Endothelial cell of umbilical vein (primary cell): Measurements from ENCODE around the gene PTPN2. TPM values are rescaled to one million over a fixed set of nuclear protein-coding genes. Genes with fewer than 3 reads are reported as not detected.

Source experiments
- BruUV-seq: library from RNA; stranded (reverse); fragments of 400-500 nt; replicated peaks from 2 replicates; lab custom pipeline; 2021; lab: Mats Ljungman, UMichigan
- CTCF ChIA-PET: fragments of 300-600, 350-600 bp; sonication (Branson Sonifier 250); formaldehyde crosslinking; loops from one replicate; lab custom pipeline; 2021; ENCODE audit warnings: antibody characterized with exemption, inconsistent platforms; lab: Charles Lee
- POLR2A ChIA-PET: fragments of 300-600, 350-600 bp; sonication (Branson Sonifier 250); formaldehyde crosslinking; loops from one replicate; lab custom pipeline; 2021; ENCODE audit warnings: antibody characterized with exemption, inconsistent platforms; lab: Charles Lee
- DNase-seq: peaks from one replicate; pipeline ENCODE4 v3.0.0-alpha.2; 2011; ENCODE audit warnings: low read depth, low spot score
- FAIRE-seq: peaks from 2 replicates; lab custom pipeline; 2011; peaks lifted over from hg19 to GRCh38; lab: Jason Lieb, UNC
- H2AFZ ChIP-seq: 2 replicates; pipeline ENCODE4 v1.6.0; 2012; ENCODE audit warnings: low read depth, low read length, control low read depth, inconsistent platforms
- H3K27ac ChIP-seq: 2 replicates; pipeline ENCODE4 v1.5.1; 2011; ENCODE audit warnings: low read depth, mild to moderate bottlenecking, control low read depth, low read length, moderate library complexity; ENCODE audit not compliant: insufficient read depth
- H3K27me3 ChIP-seq, 2 experiments: 2 replicates each; pipeline versions ENCODE4 v1.6.0 to v1.6.1; 2011; ENCODE audit warnings: low read length in 2 of 2, mixed read lengths in 1 of 2; ENCODE audit not compliant: control insufficient read depth in 2 of 2, insufficient read depth in 2 of 2
- H3K36me3 ChIP-seq, 2 experiments: 2 replicates in 1 of 2; 3 replicates in 1 of 2; pipeline ENCODE4 v1.5.1; 2011; ENCODE audit warnings: low read length in 2 of 2, mild to moderate bottlenecking in 1 of 2, moderate library complexity in 1 of 2; ENCODE audit not compliant: control insufficient read depth in 2 of 2, insufficient read depth in 2 of 2; ENCODE audit errors: extremely low read depth in 1 of 2
- H3K4me1 ChIP-seq: 3 replicates; pipeline ENCODE4 v1.5.1; 2011; ENCODE audit warnings: mild to moderate bottlenecking, low read length; ENCODE audit not compliant: control insufficient read depth, insufficient read depth; ENCODE audit errors: extremely low read depth
- H3K4me2 ChIP-seq: 2 replicates; pipeline ENCODE4 v1.6.1; 2011; ENCODE audit warnings: low read length, control low read depth, mixed read lengths; ENCODE audit not compliant: insufficient read depth
- H3K4me3 ChIP-seq, 3 experiments: fragments of 200-600 bp in 1 of 3; sonication (generic), shearing (Covaris generic) in 1 of 3; replicated peaks in 1 of 3; 2 replicates each; pipeline ENCODE4 v1.5.1; 2011 to 2016; ENCODE audit warnings: control low read depth in 3 of 3, low read length in 3 of 3, mild to moderate bottlenecking in 2 of 3, inconsistent platforms in 1 of 3, low read depth in 1 of 3, moderate library complexity in 1 of 3; ENCODE audit not compliant: insufficient read depth in 1 of 3
- H3K79me2 ChIP-seq: 2 replicates; pipeline ENCODE4 v1.6.0; 2012; ENCODE audit warnings: low read length, inconsistent platforms; ENCODE audit not compliant: control insufficient read depth, insufficient read depth
- H3K9ac ChIP-seq: replicated peaks from 2 replicates; pipeline ENCODE3; 2011; ENCODE audit warnings: low read length, control low read depth; ENCODE audit not compliant: insufficient read depth; ENCODE audit errors: extremely low read depth
- H3K9me1 ChIP-seq: replicated peaks from 3 replicates; pipeline ENCODE4 v1.6.0; 2011; ENCODE audit warnings: mild to moderate bottlenecking, low read length; ENCODE audit not compliant: control insufficient read depth, insufficient read depth; ENCODE audit errors: extremely low read depth
- H3K9me3 ChIP-seq: replicated peaks from 2 replicates; pipeline ENCODE4 v1.5.1; 2012; ENCODE audit warnings: low read length, inconsistent platforms; ENCODE audit not compliant: control insufficient read depth, insufficient read depth
- H4K20me1 ChIP-seq: replicated peaks from 2 replicates; pipeline ENCODE3; 2011; ENCODE audit warnings: mild to moderate bottlenecking, low read length; ENCODE audit not compliant: control insufficient read depth, insufficient read depth; ENCODE audit errors: extremely low read depth
- EZH2 ChIP-seq: IDR thresholded peaks from 2 replicates; pipeline ENCODE4 v1.6.1; 2012; ENCODE audit warnings: borderline replicate concordance, low read depth, mild to moderate bottlenecking, moderate library complexity, low read length, inconsistent platforms; ENCODE audit not compliant: severe bottlenecking
- GATA2 ChIP-seq: IDR thresholded peaks from 2 replicates; pipeline ENCODE4 v1.7.0; 2011; ENCODE audit warnings: low read depth, mild to moderate bottlenecking, moderate library complexity, mixed read lengths, low read length; ENCODE audit not compliant: insufficient read length, insufficient read depth
- JUN ChIP-seq: IDR thresholded peaks from 2 replicates; pipeline ENCODE4 v1.6.1; 2011; ENCODE audit warnings: borderline replicate concordance, low read depth; ENCODE audit not compliant: insufficient read length, insufficient read depth
- MYC ChIP-seq: IDR thresholded peaks from one replicate; pipeline ENCODE4 v1.6.1; 2011; ENCODE audit warnings: mild to moderate bottlenecking, low read depth, low read length
- POLR2AphosphoS5 ChIP-seq: IDR thresholded peaks from 2 replicates; pipeline ENCODE4 v1.6.1; 2012; ENCODE audit warnings: low read depth, mild to moderate bottlenecking, control low read depth, low read length, moderate library complexity; ENCODE audit not compliant: insufficient read depth
- dilution Hi-C: fragments of 300-500 bp; cut with MboI; formaldehyde crosslinking; loops from one replicate; pipeline ENCODE4 v1.15.0; 2019; ENCODE audit warnings: low sequenced_read_pairs; ENCODE audit not compliant: extremely low pct_ligation_motif_present
- intact Hi-C: fragments of 100-400 bp; cut with micrococcal nuclease; formaldehyde crosslinking; loops from one replicate; pipeline ENCODE4 v1.10.0; 2022
- polyA plus RNA-seq, 4 experiments: library from polyadenylated mRNA; depleted of rRNA in 3 of 4; stranded (reverse) in 3 of 4; unstranded in 1 of 4; fragments of >200 nt; gene quantifications; 2 replicates each; pipeline versions ENCODE4 v1.2.1 to v1.2.3, GENCODE V29; 2011 to 2012; ENCODE audit warnings: missing spikeins in 1 of 4
- total RNA-seq: library from RNA; stranded (reverse); gene quantifications from 2 replicates; pipeline ENCODE4 v1.2.3, GENCODE V29; 2021
- TF ChIP-seq, protein P1 (sequence below): IDR thresholded peaks from 2 replicates; pipeline ENCODE4 v1.6.1; 2011; ENCODE audit not compliant: insufficient read depth, insufficient read length

The PTPN2 gene
- total and polyA plus RNA-seq, 2 donors (not counting 3 experiments of a cell fraction or from before 2014, with no cell fraction given) = 8.2 to 20.9 TPM

DNA sequence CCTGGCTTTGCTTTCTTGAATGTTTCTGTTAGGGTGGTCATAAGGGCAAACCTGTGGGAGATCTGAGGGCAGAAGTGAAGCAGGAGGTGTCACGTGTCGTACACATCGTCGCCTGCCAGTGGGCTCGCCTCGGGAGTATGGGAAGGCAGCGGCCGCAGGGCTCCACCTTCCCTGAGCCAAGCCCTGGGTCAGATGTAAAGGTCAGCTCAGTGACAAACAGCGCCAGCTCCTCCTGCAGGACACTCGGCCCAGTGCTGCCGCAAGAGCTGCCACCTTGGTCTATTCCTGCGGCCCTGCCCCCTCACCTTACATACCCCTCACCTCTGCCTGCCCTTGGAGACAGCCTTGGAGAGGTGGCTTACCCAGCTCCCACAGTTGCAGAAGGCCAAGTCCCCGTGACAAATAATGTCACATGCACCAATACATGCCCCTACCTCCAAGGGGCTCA, 117.0 kb downstream of the PTPN2 start:
- FAIRE-seq (no peak), DNase-seq (no peak)
- BruUV-seq = no TSS peak
- CTCF ChIA-PET = no interaction called here
- dilution Hi-C loops (no loop called here), intact Hi-C loops (no loop called here)
- no peaks in the 10 kb centered on the region for H3K36me3 ChIP-seq
- no peaks in the 10 kb centered on the region for H3K9me1 ChIP-seq
- no peak for TF ChIP-seq EZH2
- no peak for TF ChIP-seq JUN
- H3K4me3 ChIP-seq = no peak overlapping the region
- H4K20me1 ChIP-seq = no peaks in the 10 kb centered on the region
- POLR2A ChIA-PET = no interaction called here
- H3K9me3 ChIP-seq = no peaks in the 10 kb centered on the region
- H2AFZ ChIP-seq = peak overlapping the region; percentile 32
- H3K9ac ChIP-seq = no peak overlapping the region
- no peaks in the 10 kb centered on the region for H3K79me2 ChIP-seq
- no peaks in the 10 kb centered on the region for H3K4me1 ChIP-seq
- H3K27ac ChIP-seq = no peak overlapping the region
- H3K27me3 ChIP-seq = peaks cover 2 to 6% of the 10 kb centered on the region in 2 experiments
- no peak overlapping the region for H3K4me2 ChIP-seq

DNA sequence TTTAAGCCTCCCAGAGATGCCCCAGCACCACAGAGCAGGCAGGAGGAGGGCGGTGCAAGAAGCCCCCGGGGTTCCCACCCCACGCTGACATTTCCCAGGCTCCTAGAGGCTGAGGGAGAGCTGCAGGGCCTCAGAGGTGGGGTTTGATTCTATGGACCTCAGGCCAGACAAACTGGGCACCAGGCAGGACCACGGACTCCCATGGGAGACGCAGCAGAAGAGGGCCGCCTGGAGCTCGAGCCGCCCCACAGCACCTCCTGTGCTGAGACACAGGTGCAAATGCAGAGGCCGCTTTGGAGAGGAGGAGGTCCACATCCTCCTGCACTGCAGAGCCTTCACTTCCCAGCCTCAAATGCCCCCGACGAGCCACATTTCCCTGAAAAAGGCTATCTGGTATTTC, 118.5 kb downstream of the PTPN2 start:
- intact Hi-C loops (no loop called here), dilution Hi-C loops (no loop called here)
- TF ChIP-seq, protein P1, sequence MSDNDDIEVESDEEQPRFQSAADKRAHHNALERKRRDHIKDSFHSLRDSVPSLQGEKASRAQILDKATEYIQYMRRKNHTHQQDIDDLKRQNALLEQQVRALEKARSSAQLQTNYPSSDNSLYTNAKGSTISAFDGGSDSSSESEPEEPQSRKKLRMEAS = no peak
- TF ChIP-seq GATA2 = no peak
- no peak for TF ChIP-seq MYC
- TF ChIP-seq POLR2AphosphoS5 = no peak
- TF ChIP-seq EZH2 = no peak
- DNase-seq (no peak), FAIRE-seq (no peak)
- H3K9me3 ChIP-seq = no peaks in the 10 kb centered on the region
- no peaks in the 10 kb centered on the region for H3K9me1 ChIP-seq
- no TSS peak for BruUV-seq
- no peaks in the 10 kb centered on the region for H3K4me1 ChIP-seq
- H3K27me3 ChIP-seq = peaks cover 2 to 6% of the 10 kb centered on the region in 2 experiments
- no peaks in the 10 kb centered on the region for H4K20me1 ChIP-seq
- no peak overlapping the region for H3K27ac ChIP-seq
- H3K4me2 ChIP-seq = no peak overlapping the region
- H3K9ac ChIP-seq = no peak overlapping the region
- POLR2A ChIA-PET = no interaction called here
- no peaks in the 10 kb centered on the region for H3K36me3 ChIP-seq
- H3K79me2 ChIP-seq = no peaks in the 10 kb centered on the region
- no peak overlapping the region for H2AFZ ChIP-seq
- CTCF ChIA-PET = no interaction called here
- H3K4me3 ChIP-seq = no peak overlapping the region
